Muscle of leg (tissue), 16 donors: ENCODE data around the gene FDX2. TPM values are rescaled to one million over a fixed set of nuclear protein-coding genes. Genes with fewer than 3 reads are reported as not detected.

Experiments used
- DNase-seq: peaks from one replicate; pipeline ENCODE4 v3.0.0; 2013
- H3K27ac ChIP-seq: one replicate; pipeline ENCODE4 v1.5.1; 2013; ENCODE audit warnings: mild to moderate bottlenecking, low read length, control low read depth
- H3K27me3 ChIP-seq: one replicate; pipeline ENCODE4 v1.6.1; 2013; ENCODE audit warnings: low read length; ENCODE audit not compliant: control insufficient read depth, insufficient read depth
- H3K36me3 ChIP-seq: one replicate; pipeline ENCODE4 v1.6.1; 2013; ENCODE audit warnings: low read length; ENCODE audit not compliant: control insufficient read depth, insufficient read depth
- H3K4me1 ChIP-seq: one replicate; pipeline ENCODE4 v1.6.1; 2013; ENCODE audit warnings: low read length; ENCODE audit not compliant: control insufficient read depth, insufficient read depth
- H3K4me3 ChIP-seq: one replicate; pipeline ENCODE4 v1.5.1; 2013; ENCODE audit warnings: low read length, control low read depth
- H3K9me3 ChIP-seq: replicated peaks from 2 replicates; pipeline ENCODE4 v1.6.1; 2013; ENCODE audit warnings: low read depth, low read length; ENCODE audit not compliant: control insufficient read depth
- WGBS: methylation state at CpG from one replicate; pipeline ENCODE4 v1.1.5; 2013; ENCODE audit warnings: missing lambda C conversion rate; ENCODE audit not compliant: insufficient coverage; 5-methylcytosine and 5-hydroxymethylcytosine counted together
- long read RNA-seq, 11 donors: transcript quantifications; one replicate each; lab custom pipeline, GENCODE V29; 2026
- polyA plus RNA-seq, 8 donors: library from polyadenylated mRNA; unstranded; fragments of 120-200 nt; gene quantifications; one replicate each; pipeline versions ENCODE4 v1.2.1 to v1.2.3, GENCODE V29; 2013; ENCODE audit warnings: inconsistent platforms in 1 of 8, low replicate concordance in 1 of 8; ENCODE audit not compliant: insufficient read length in 8 of 8, insufficient read depth in 1 of 8
- total RNA-seq: library from RNA; stranded (reverse); fragments of 120-200 nt; gene quantifications from one replicate; pipeline ENCODE4 v1.2.4, GENCODE V29; 2013

Gene FDX2
- total RNA-seq: 21.6 TPM
- 10 to 100 TPM; 16.9 to 20.0 (median 18.8) TPM for polyA plus RNA-seq
- long read RNA-seq, donor 1, partial matches to known transcripts: 0 of 4 reads
- long read RNA-seq, donor 1, other reads (novel, unspliced or antisense): 0 of 4 reads
- long read RNA-seq, donor 2, partial matches to known transcripts: 0 of 1 reads
- long read RNA-seq, donor 2, other reads (novel, unspliced or antisense): 0 of 1 reads
- long read RNA-seq, donor 3, transcript FDX2-202 (5 exons, 1,012 nt): major isoform, 14 of 14 reads
- long read RNA-seq, donor 3, partial matches to known transcripts: 0 of 14 reads
- long read RNA-seq, donor 3, other reads (novel, unspliced or antisense): 0 of 14 reads
- long read RNA-seq, donor 4, partial matches to known transcripts: 0 of 7 reads
- long read RNA-seq, donor 4, other reads (novel, unspliced or antisense): 0 of 7 reads
- long read RNA-seq, donor 5, transcript FDX2-203 (4 exons, 635 nt): minor isoform, 9 of 29 reads
- long read RNA-seq, donor 5, transcript FDX2-202 (5 exons, 1,012 nt): major isoform, 20 of 29 reads
- long read RNA-seq, donor 5, partial matches to known transcripts: 0 of 29 reads
- long read RNA-seq, donor 5, other reads (novel, unspliced or antisense): 0 of 29 reads
- long read RNA-seq, donor 6, transcript FDX2-202 (5 exons, 1,012 nt): major isoform, 11 of 14 reads
- long read RNA-seq, donor 6, partial matches to known transcripts: 0 of 14 reads
- long read RNA-seq, donor 6, other reads (novel, unspliced or antisense): 0 of 14 reads
- long read RNA-seq, donor 7, transcript FDX2-202 (5 exons, 1,012 nt): major isoform, 10 of 12 reads
- long read RNA-seq, donor 7, partial matches to known transcripts: 0 of 12 reads
- long read RNA-seq, donor 7, other reads (novel, unspliced or antisense): 0 of 12 reads
- long read RNA-seq, donor 8, partial matches to known transcripts: 0 of 6 reads
- long read RNA-seq, donor 8, other reads (novel, unspliced or antisense): 0 of 6 reads
- long read RNA-seq, donor 9, partial matches to known transcripts: 0 of 5 reads
- long read RNA-seq, donor 9, other reads (novel, unspliced or antisense): 0 of 5 reads
- long read RNA-seq, donor 10, partial matches to known transcripts: 0 of 6 reads
- long read RNA-seq, donor 10, other reads (novel, unspliced or antisense): 0 of 6 reads
- long read RNA-seq, donor 11, transcript FDX2-202 (5 exons, 1,012 nt): major isoform, 16 of 19 reads
- long read RNA-seq, donor 11, partial matches to known transcripts: 0 of 19 reads
- long read RNA-seq, donor 11, other reads (novel, unspliced or antisense): 0 of 19 reads

- Histone ChIP-seq H3K4me3 (peak within 1 kb of the TSS; percentile 89), H3K27me3 (no peaks in the 10 kb centered on the region), H3K36me3 (peaks cover 36% of the 10 kb centered on the region), H3K4me1 (peaks cover 3% of the 10 kb centered on the region), H3K27ac (no peak within 1 kb of the TSS), H3K9me3 (no peaks in the 10 kb centered on the region)
- 1% methylated on average over 50 of the region's 55 CpGs for WGBS
- DNase-seq: peak; percentile 91
Measured at GRCh38 chr19:10315335-10316214, at the start of gene FDX2. Gene FDX2 (minus strand): TSS chr19:10316015. CDS start chr19:10315996, 19 bp downstream.

GRCh38 chr19:10365518-10365917 lies 49.7 kb upstream of the FDX2 start:
- H3K36me3 ChIP-seq: peaks cover 82% of the 10 kb centered on the region
- H3K27ac ChIP-seq: no peak overlapping the region
- WGBS: 97% methylated on average over 23 of the region's 23 CpGs

GRCh38 chr19:10364644-10365043 lies 48.8 kb upstream of the FDX2 start:
- Histone ChIP-seq H3K36me3 (peaks cover 87% of the 10 kb centered on the region), H3K9me3 (peaks cover 2% of the 10 kb centered on the region), H3K4me1 (no peaks in the 10 kb centered on the region), H3K4me3 (no peak overlapping the region), H3K27ac (no peak overlapping the region), H3K27me3 (no peaks in the 10 kb centered on the region)
- 85% methylated on average over 15 of the region's 19 CpGs for WGBS
- DNase-seq: no peak

More at GRCh38 chr19:10365518-10365917, 49.7 kb upstream of the FDX2 start:
- no peak for DNase-seq
- Histone ChIP-seq H3K9me3 (peaks cover 2% of the 10 kb centered on the region), H3K4me1 (no peaks in the 10 kb centered on the region), H3K4me3 (no peak overlapping the region), H3K27me3 (no peaks in the 10 kb centered on the region)

GRCh38 chr19:10363789-10364281 lies 48.0 kb upstream of the FDX2 start:
- H3K27ac ChIP-seq: no peak overlapping the region
- no peaks in the 10 kb centered on the region for H3K4me1 ChIP-seq
- H3K9me3 ChIP-seq: peaks cover 2% of the 10 kb centered on the region
- no peaks in the 10 kb centered on the region for H3K27me3 ChIP-seq
- DNase-seq: no peak
- H3K36me3 ChIP-seq: peaks cover 86% of the 10 kb centered on the region
- no peak overlapping the region for H3K4me3 ChIP-seq
- 91% methylated on average over 10 of the region's 12 CpGs for WGBS

- peaks cover 88% of the 10 kb centered on the region for H3K36me3 ChIP-seq
- no peaks in the 10 kb centered on the region for H3K27me3 ChIP-seq
- WGBS: 94% methylated on average over 14 of the region's 18 CpGs
- DNase-seq: no peak
- H3K4me1 ChIP-seq: no peaks in the 10 kb centered on the region
- H3K4me3 ChIP-seq: no peak overlapping the region
- no peak overlapping the region for H3K27ac ChIP-seq
- H3K9me3 ChIP-seq: no peaks in the 10 kb centered on the region
Measured at GRCh38 chr19:10362259-10362658, 46.4 kb upstream of the FDX2 start.

- DNase-seq: no peak
- WGBS: 79% methylated on average over 12 of the region's 16 CpGs
- H3K27me3 ChIP-seq: no peaks in the 10 kb centered on the region
- H3K4me3 ChIP-seq: no peak overlapping the region
- H3K36me3 ChIP-seq: peaks cover 89% of the 10 kb centered on the region
- no peaks in the 10 kb centered on the region for H3K4me1 ChIP-seq
- H3K9me3 ChIP-seq: no peaks in the 10 kb centered on the region
- H3K27ac ChIP-seq: no peak overlapping the region
Measured at GRCh38 chr19:10361569-10362011, 45.8 kb upstream of the FDX2 start.

- Histone ChIP-seq H3K27ac (no peak overlapping the region), H3K36me3 (peaks cover 75% of the 10 kb centered on the region)
Measured at GRCh38 chr19:10356431-10356830, 40.6 kb upstream of the FDX2 start.

GRCh38 chr19:10353793-10354391 lies 38.1 kb upstream of the FDX2 start:
- H3K27ac ChIP-seq: no peak overlapping the region
- 60% methylated on average over 32 of the region's 32 CpGs for WGBS
- peaks cover 68% of the 10 kb centered on the region for H3K36me3 ChIP-seq
- H3K9me3 ChIP-seq: no peaks in the 10 kb centered on the region
- no peaks in the 10 kb centered on the region for H3K27me3 ChIP-seq
- no peak overlapping the region for H3K4me3 ChIP-seq
- peak; percentile 36 for DNase-seq
- peaks cover 9% of the 10 kb centered on the region for H3K4me1 ChIP-seq

More at GRCh38 chr19:10356431-10356830, 40.6 kb upstream of the FDX2 start:
- no peak for DNase-seq
- no peaks in the 10 kb centered on the region for H3K9me3 ChIP-seq
- H3K27me3 ChIP-seq: no peaks in the 10 kb centered on the region
- H3K4me1 ChIP-seq: peaks cover 9% of the 10 kb centered on the region
- WGBS: 95% methylated on average over 9 of the region's 12 CpGs
- no peak overlapping the region for H3K4me3 ChIP-seq
